AG09309 (cell line): ENCODE results near the gene TALDO1.

Source experiments
- DNase-seq: peaks from one replicate; pipeline ENCODE4 v3.0.0-alpha.2; 2010; ENCODE audit warnings: low read depth
- H3K4me3 ChIP-seq: 2 replicates; pipeline ENCODE4 v1.5.1; 2011; ENCODE audit warnings: mild to moderate bottlenecking, low read depth, low read length, moderate library complexity; ENCODE audit not compliant: control insufficient read depth
- TF ChIP-seq, protein P1 (sequence below): IDR thresholded peaks from 2 replicates; pipeline ENCODE4 v1.5.1; 2011; ENCODE audit warnings: mild to moderate bottlenecking, low read depth, low read length, inconsistent platforms; ENCODE audit not compliant: insufficient read depth, control insufficient read depth; ENCODE audit errors: missing control alignments

Gene TALDO1

DNA sequence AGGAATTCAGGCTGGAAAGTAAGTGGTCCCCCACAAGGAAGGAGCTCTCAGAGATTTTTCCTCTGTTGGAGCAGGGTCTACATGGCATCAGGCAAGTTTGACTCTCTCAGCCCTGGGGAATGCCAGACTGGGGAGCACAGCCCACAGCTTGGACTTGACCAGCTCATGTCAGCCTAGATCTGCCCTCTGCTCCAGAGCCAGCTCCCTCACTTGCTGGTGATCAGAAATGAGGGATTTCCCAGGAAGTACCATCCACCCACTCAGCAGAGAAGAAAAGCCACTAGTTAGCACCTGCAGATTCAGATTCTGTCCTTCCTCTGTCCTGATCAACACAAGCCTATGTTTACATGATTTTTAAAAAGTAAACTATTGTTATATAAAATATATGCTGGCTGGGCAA lies 13.0 kb downstream of the TALDO1 start:
- no peak for DNase-seq
- TF ChIP-seq, protein P1, sequence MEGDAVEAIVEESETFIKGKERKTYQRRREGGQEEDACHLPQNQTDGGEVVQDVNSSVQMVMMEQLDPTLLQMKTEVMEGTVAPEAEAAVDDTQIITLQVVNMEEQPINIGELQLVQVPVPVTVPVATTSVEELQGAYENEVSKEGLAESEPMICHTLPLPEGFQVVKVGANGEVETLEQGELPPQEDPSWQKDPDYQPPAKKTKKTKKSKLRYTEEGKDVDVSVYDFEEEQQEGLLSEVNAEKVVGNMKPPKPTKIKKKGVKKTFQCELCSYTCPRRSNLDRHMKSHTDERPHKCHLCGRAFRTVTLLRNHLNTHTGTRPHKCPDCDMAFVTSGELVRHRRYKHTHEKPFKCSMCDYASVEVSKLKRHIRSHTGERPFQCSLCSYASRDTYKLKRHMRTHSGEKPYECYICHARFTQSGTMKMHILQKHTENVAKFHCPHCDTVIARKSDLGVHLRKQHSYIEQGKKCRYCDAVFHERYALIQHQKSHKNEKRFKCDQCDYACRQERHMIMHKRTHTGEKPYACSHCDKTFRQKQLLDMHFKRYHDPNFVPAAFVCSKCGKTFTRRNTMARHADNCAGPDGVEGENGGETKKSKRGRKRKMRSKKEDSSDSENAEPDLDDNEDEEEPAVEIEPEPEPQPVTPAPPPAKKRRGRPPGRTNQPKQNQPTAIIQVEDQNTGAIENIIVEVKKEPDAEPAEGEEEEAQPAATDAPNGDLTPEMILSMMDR, result no peak
- H3K4me3 ChIP-seq, result no peak overlapping the region

DNA sequence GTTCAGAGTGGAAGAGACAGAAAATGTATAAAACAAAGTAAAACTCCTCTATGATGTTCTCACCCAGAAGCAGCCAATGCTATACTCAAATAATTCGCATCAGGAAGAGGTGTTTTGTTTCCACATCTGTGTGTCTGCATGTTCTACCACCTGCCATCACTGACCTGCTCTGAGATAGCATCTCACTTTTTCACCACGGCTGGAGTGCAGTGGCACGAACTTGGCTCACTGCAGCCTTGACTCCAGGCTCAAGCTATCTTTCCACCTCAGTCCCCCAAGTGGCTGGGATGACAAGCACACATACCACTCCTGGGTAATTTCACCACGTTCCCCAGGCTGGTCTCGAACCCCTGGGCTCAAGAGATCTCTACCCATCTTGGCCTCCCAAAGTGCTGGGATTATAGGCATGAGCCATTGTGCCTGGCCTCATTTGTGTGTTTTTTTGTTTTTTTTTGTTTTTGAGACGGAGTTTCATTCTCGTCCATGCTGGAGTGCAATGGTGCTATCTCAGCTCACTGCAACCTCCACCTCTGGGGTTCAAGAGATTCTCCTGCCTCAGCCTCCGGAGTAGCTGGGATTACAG lies 14.4 kb downstream of the TALDO1 start:
- TF ChIP-seq, protein P1, result no peak
- H3K4me3 ChIP-seq, result no peak overlapping the region
- no peak for DNase-seq

DNA sequence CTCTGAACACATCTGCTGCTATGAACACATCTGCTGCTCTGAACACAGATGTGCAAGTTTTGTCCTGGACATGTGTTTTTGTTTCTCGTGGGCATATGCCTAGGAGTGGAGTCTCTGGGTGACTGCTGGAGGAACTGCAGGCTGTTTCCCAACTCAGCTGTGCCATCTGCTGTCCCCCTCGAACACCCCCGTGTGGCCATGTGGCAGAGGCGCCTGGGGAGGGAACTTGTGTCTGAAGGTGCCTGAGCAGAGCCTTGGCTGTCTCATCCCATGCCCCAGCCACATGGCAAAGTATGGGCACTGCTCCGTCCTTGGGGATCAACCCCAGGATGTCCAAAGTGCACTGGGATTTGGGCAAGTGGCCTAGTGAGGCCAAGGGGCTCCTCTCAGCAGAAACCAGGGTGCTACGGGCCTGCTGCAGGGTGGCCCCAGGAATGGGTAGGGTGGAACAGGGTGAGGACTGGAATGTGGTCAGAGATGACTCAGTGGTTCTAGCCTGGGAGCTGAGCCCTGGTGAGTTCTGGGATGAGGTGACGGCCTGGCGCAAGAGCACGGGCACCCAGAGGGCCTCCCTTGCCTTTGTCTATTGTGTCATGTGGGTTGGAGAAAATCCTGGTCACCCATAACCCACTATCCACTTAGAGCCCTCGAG lies 15.3 kb downstream of the TALDO1 start:
- peak; percentile 57 for DNase-seq
- TF ChIP-seq, protein P1, result peak; percentile 25
- H3K4me3 ChIP-seq, result no peak overlapping the region

DNA sequence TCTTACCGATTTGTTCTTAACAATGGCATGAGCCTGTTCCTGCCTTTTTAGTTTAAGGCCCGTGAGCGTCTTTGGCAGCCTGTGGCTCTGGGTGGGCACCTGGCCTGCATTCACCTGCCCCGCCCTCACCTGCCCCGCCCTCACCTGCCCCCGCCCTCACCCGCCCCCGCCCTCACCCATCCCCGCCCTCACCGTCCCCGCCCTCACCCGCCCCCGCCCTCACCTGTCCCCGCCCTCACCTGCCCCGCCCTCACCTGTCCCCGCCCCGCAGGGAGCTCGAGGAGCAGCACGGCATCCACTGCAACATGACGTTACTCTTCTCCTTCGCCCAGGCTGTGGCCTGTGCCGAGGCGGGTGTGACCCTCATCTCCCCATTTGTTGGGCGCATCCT lies 15.8 kb downstream of the TALDO1 start:
- DNase-seq, result no peak
- TF ChIP-seq, protein P1, result no peak
- no peak overlapping the region for H3K4me3 ChIP-seq

DNA sequence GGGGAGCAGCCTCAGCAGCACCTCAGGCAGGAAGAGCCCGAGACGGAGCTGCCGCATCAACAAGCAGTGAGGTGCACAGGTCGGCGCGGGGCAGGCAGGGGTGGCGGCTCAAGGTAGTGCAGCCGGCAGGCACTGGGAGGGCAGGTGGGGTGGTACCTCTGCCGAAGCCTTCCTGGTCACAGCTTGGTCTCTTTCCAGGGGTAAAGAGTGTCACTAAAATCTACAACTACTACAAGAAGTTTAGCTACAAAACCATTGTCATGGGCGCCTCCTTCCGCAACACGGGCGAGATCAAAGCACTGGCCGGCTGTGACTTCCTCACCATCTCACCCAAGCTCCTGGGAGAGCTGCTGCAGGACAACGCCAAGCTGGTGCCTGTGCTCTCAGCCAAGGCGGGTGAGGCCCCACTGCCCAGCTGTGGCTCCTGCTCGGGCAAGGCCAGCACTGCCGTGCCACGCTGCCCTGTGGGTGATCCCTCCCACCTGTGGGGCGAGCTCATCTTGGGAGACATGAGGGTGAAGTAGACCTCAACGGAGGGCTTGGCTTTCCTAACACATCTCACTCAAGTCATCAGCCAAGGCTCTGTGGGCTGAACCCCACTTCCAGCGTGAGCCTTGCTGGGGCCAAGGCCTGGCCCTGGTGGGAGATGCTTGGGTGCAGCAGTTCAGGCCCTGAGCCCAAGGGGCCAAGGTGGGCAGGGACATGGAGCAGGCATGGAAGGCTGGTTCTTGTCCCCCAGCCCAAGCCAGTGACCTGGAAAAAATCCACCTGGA lies 16.5 kb downstream of the TALDO1 start:
- TF ChIP-seq, protein P1, result no peak
- DNase-seq, result no peak
- no peak overlapping the region for H3K4me3 ChIP-seq

DNA sequence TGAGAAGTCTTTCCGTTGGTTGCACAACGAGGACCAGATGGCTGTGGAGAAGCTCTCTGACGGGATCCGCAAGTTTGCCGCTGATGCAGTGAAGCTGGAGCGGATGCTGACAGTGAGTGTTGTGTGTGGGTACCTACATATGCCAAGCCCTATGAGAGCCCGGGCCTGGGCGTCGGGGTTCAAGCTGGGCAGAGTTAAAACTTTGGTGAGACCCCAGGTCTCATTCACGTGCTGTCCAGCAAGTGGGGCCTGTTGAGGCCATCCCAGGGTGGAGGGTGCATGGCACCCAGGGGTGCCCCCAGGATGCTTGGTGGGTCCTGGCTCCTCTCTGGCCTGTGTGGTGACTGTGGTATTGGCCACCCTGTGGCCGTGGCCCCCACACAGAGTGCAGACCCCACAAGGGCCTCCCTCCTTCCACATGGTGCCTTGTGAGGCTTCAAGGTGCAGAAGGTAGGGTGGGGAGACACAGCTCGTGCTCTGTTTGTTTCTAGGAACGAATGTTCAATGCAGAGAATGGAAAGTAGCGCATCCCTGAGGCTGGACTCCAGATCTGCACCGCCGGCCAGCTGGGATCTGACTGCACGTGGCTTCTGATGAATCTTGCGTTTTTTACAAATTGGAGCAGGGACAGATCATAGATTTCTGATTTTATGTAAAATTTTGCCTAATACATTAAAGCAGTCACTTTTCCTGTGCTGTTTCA lies 17.2 kb downstream of the TALDO1 start:
- no peak overlapping the region for H3K4me3 ChIP-seq
- no peak for DNase-seq
- TF ChIP-seq, protein P1, result no peak
